Fibroblast of lung (primary cell): ENCODE measurements around the gene SMAD3. TPM values are rescaled to one million over a fixed set of nuclear protein-coding genes. Genes with fewer than 3 reads are reported as not detected.

Source experiments
- DNase-seq, 2 donors: peaks; one replicate each; pipeline versions ENCODE4 v3.0.0 to v3.0.0-alpha.2; 2010; ENCODE audit warnings: low read depth in 2 of 2
- H2AFZ ChIP-seq: 2 replicates; pipeline ENCODE4 v1.5.1; 2012; ENCODE audit warnings: low read length, control low read depth, inconsistent platforms
- H3K27ac ChIP-seq: 2 replicates; pipeline ENCODE4 v1.5.1; 2011; ENCODE audit warnings: low read length, control low read depth; ENCODE audit not compliant: insufficient read depth
- H3K27me3 ChIP-seq: 2 replicates; pipeline ENCODE4 v1.5.1; 2011; ENCODE audit warnings: mild to moderate bottlenecking, low read length; ENCODE audit not compliant: control insufficient read depth, insufficient read depth
- H3K36me3 ChIP-seq: 2 replicates; pipeline ENCODE4 v1.5.1; 2011; ENCODE audit warnings: low read length; ENCODE audit not compliant: control insufficient read depth, insufficient read depth
- H3K4me1 ChIP-seq: 2 replicates; pipeline ENCODE4 v1.5.1; 2011; ENCODE audit warnings: low read length; ENCODE audit not compliant: control insufficient read depth, insufficient read depth; ENCODE audit errors: extremely low read depth
- H3K4me2 ChIP-seq: 2 replicates; pipeline ENCODE4 v1.5.1; 2011; ENCODE audit warnings: low read length, control low read depth; ENCODE audit not compliant: insufficient read depth; ENCODE audit errors: extremely low read depth
- H3K4me3 ChIP-seq, 4 experiments: fragments of 200-600 bp in 1 of 4; sonication (generic) in 1 of 4; replicated peaks in 1 of 4; 2 replicates each; pipeline ENCODE4 v1.5.1; 2011 to 2016; ENCODE audit warnings: low read length in 4 of 4, low read depth in 3 of 4, mild to moderate bottlenecking in 3 of 4, control low read depth in 2 of 4, inconsistent platforms in 1 of 4, mixed read lengths in 1 of 4; ENCODE audit not compliant: insufficient read depth in 1 of 4; ENCODE audit errors: control extremely low read depth in 1 of 4
- H3K79me2 ChIP-seq: 2 replicates; pipeline ENCODE4 v1.5.1; 2012; ENCODE audit warnings: mild to moderate bottlenecking, low read length, inconsistent platforms; ENCODE audit not compliant: control insufficient read depth, insufficient read depth
- H3K9ac ChIP-seq: 2 replicates; pipeline ENCODE4 v1.5.1; 2011; ENCODE audit warnings: mild to moderate bottlenecking, low read length, control low read depth; ENCODE audit not compliant: insufficient read depth
- H3K9me3 ChIP-seq: 2 replicates; pipeline ENCODE4 v1.5.1; 2012; ENCODE audit warnings: low read depth, low read length; ENCODE audit not compliant: control insufficient read depth, insufficient read depth
- H4K20me1 ChIP-seq: 2 replicates; pipeline ENCODE4 v1.5.1; 2011; ENCODE audit warnings: low read length; ENCODE audit not compliant: control insufficient read depth, insufficient read depth; ENCODE audit errors: extremely low read depth
- CTCF ChIP-seq, 2 donors: IDR thresholded peaks in 1 of 2; conservative IDR thresholded peaks in 1 of 2; 1 replicate in 1 of 2; 2 replicates in 1 of 2; pipeline ENCODE4 v1.5.1; 2011 to 2012; ENCODE audit warnings: low read length in 2 of 2, control low read depth in 1 of 2, inconsistent platforms in 1 of 2, low read depth in 1 of 2, mild to moderate bottlenecking in 1 of 2
- EZH2 ChIP-seq: IDR thresholded peaks from 2 replicates; pipeline ENCODE4 v1.5.1; 2012; ENCODE audit warnings: low read length, control low read depth, mild to moderate bottlenecking; ENCODE audit errors: missing control alignments
- polyA plus RNA-seq, 2 donors: library from polyadenylated mRNA; depleted of rRNA in 1 of 2; stranded (reverse) in 1 of 2; unstranded in 1 of 2; fragments of >200 nt; gene quantifications; 2 replicates each; pipeline ENCODE4 v1.2.1, GENCODE V29; 2011 to 2012; ENCODE audit warnings: missing spikeins in 1 of 2
- total RNA-seq: library from RNA; depleted of rRNA; stranded (reverse); fragments of >200 nt; gene quantifications from 2 replicates; pipeline ENCODE4 v1.2.1, GENCODE V29; 2014

Gene SMAD3
- total and polyA plus RNA-seq, 2 donors (not counting 1 experiment from before 2014, with no cell fraction given): 69.9 to 173 TPM

GRCh38 chr15:67187351-67187854, 122.0 kb downstream of the SMAD3 start:
- no peak overlapping the region for H2AFZ ChIP-seq
- no peaks in the 10 kb centered on the region for H4K20me1 ChIP-seq
- H3K4me1 ChIP-seq: peaks cover 57% of the 10 kb centered on the region
- peaks cover 56% of the 10 kb centered on the region for H3K36me3 ChIP-seq
- peaks cover 20% of the 10 kb centered on the region for H3K79me2 ChIP-seq
- H3K4me2 ChIP-seq: no peak overlapping the region
- no peaks in the 10 kb centered on the region for H3K9me3 ChIP-seq
- H3K27ac ChIP-seq: peak overlapping the region; percentile 44
- TF ChIP-seq CTCF (conservative IDR thresholded peaks at IDR 0.05 in 1 of 2, IDR thresholded peaks at IDR 0.05 in 1 of 2; ENCODE audit: low read depth in 1 of 2, low read length in 2 of 2) (no peak), EZH2 (no peak)
- H3K4me3 ChIP-seq: no peak overlapping the region
- no peak overlapping the region for H3K9ac ChIP-seq
- no peaks in the 10 kb centered on the region for H3K27me3 ChIP-seq
- no peak for DNase-seq

GRCh38 chr15:67188551-67189218, 123.3 kb downstream of the SMAD3 start:
- Histone ChIP-seq H3K9me3 (no peaks in the 10 kb centered on the region), H3K27me3 (no peaks in the 10 kb centered on the region), H3K79me2 (peaks cover 17% of the 10 kb centered on the region), H4K20me1 (no peaks in the 10 kb centered on the region), H3K4me2 (no peak overlapping the region), H3K4me3 (no peak overlapping the region), H3K36me3 (peaks cover 56% of the 10 kb centered on the region), H3K9ac (no peak overlapping the region), H2AFZ (no peak overlapping the region), H3K4me1 (peaks cover 54% of the 10 kb centered on the region), H3K27ac (peak overlapping the region; percentile 83)
- TF ChIP-seq CTCF (conservative IDR thresholded peaks at IDR 0.05 in 1 of 2, IDR thresholded peaks at IDR 0.05 in 1 of 2; ENCODE audit: low read depth in 1 of 2, low read length in 2 of 2) (no peak), EZH2 (no peak)
- DNase-seq: peak; percentile 71 to 95

GRCh38 chr15:67189326-67190051, 124.1 kb downstream of the SMAD3 start:
- Histone ChIP-seq H3K9ac (no peak overlapping the region), H3K4me3 (no peak overlapping the region)
- no peak for DNase-seq

More at GRCh38 chr15:67189326-67190051, 124.1 kb downstream of the SMAD3 start:
- Histone ChIP-seq H3K4me1 (peaks cover 48% of the 10 kb centered on the region), H3K27ac (peak overlapping the region; percentile 83), H3K36me3 (peaks cover 60% of the 10 kb centered on the region), H4K20me1 (no peaks in the 10 kb centered on the region), H2AFZ (no peak overlapping the region), H3K27me3 (no peaks in the 10 kb centered on the region), H3K9me3 (no peaks in the 10 kb centered on the region), H3K79me2 (peaks cover 12% of the 10 kb centered on the region), H3K4me2 (no peak overlapping the region)
- TF ChIP-seq EZH2: no peak
- TF ChIP-seq CTCF (conservative IDR thresholded peaks at IDR 0.05 in 1 of 2, IDR thresholded peaks at IDR 0.05 in 1 of 2; ENCODE audit: low read depth in 1 of 2, low read length in 2 of 2): no peak
